Loucy (cell line): ENCODE measurements around the gene C10orf62.
"Not testable (repeated sequence)": the region's sequence is repeated elsewhere in the genome, so short reads cannot be mapped to it uniquely, and the experiment has no call there.

Experiments used
- EZH2phosphoT487 ChIP-seq: fragments of 200-600 bp; IDR thresholded peaks from 2 replicates; pipeline ENCODE4 v1.6.1; 2018; ENCODE audit warnings: antibody characterized with exemption, mild to moderate bottlenecking, moderate library complexity, borderline replicate concordance
- TF ChIP-seq, protein P1 (sequence below): fragments of 200-600 bp; sonication (generic); conservative IDR thresholded peaks from 2 replicates; pipeline ENCODE4 v1.5.1; 2014; ENCODE audit warnings: mild to moderate bottlenecking, antibody characterized with exemption, low read length

DNA sequence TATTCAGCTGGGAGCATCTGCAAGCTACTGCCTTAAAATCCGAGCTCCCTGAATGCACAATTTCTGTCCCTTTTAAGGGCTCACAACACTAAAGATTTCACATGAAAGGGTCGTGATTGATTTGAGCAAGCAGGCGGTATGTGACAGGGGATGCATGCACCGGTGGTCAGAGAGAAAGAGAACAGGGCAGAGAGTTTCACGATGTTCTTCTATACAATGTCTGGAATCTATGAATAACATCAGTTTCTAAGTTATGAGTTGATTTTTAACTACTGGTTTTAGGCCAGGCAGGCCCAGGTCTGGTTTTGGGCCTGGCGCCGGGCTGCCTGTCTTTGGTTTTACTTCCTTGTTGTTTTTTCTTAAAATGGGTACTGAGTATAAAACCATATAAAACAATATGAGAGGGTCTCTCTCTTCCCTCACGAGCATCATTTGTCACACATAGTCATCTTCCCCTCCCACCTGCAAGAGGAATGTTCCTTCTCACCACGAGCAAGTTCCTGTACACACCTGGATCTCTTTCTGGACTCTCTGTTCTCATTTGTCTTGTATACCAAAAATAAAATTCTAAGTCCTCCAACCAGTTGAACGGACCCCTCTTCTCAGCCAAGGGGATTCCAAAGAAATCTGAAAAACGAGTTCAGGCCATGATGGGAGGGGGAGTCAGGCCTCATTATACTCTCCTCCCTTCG is 28.0 kb upstream of the C10orf62 start:
- TF ChIP-seq, protein P1, sequence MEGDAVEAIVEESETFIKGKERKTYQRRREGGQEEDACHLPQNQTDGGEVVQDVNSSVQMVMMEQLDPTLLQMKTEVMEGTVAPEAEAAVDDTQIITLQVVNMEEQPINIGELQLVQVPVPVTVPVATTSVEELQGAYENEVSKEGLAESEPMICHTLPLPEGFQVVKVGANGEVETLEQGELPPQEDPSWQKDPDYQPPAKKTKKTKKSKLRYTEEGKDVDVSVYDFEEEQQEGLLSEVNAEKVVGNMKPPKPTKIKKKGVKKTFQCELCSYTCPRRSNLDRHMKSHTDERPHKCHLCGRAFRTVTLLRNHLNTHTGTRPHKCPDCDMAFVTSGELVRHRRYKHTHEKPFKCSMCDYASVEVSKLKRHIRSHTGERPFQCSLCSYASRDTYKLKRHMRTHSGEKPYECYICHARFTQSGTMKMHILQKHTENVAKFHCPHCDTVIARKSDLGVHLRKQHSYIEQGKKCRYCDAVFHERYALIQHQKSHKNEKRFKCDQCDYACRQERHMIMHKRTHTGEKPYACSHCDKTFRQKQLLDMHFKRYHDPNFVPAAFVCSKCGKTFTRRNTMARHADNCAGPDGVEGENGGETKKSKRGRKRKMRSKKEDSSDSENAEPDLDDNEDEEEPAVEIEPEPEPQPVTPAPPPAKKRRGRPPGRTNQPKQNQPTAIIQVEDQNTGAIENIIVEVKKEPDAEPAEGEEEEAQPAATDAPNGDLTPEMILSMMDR, result not testable (repeated sequence)
- TF ChIP-seq EZH2phosphoT487, result not testable (repeated sequence)
